ENCODE data around the gene MRPL14.

GRCh38 chr6:44063561-44064059, 63.6 kb downstream of the MRPL14 start:
- TF ChIP-seq CTCF (IDR thresholded peaks at IDR 0.05 in 4 of 5, conservative IDR thresholded peaks at IDR 0.05 in 1 of 5) (no peak), POLR2A (IDR thresholded peaks at IDR 0.05) (no peak)

Data from gastrocnemius medialis (tissue), 4 donors.